Stimulated activated CD4-positive, alpha-beta T cell treated with anti-CD3 and anti-CD28 coated beads, Interleukin-12 subunit alpha, Interleukin-12 subunit beta, amount 100 ng/mL, for 4 hours (primary cell): ENCODE data around the gene MICAL3.
"Not testable (repeated sequence)": the region's sequence is repeated elsewhere in the genome, so short reads cannot be mapped to it uniquely, and the experiment has no call there.

ENCODE experiments used
- DNase-seq: peaks from one replicate; pipeline ENCODE4 v3.0.0-alpha.2; 2020

Gene MICAL3

DNA sequence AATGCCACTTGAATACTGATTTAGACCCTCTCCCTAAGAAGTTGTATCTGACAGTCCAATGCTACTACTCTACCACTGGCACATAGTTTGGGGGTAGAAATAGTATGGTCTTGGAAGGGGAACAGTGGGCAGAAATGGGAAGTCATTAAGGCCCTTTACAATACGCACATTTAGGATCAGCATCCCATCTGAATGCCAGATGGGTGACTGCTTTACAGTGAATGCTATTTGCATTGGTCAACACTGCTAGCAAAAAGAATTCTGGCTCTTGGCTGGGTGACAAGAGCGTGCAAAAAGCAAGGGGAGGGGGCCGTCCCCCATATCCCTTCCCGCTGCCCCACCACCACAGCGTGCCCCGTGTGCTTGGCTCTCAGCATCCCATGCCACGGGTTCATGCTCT lies 145.4 kb downstream of the MICAL3 start:
- no peak for DNase-seq

DNA sequence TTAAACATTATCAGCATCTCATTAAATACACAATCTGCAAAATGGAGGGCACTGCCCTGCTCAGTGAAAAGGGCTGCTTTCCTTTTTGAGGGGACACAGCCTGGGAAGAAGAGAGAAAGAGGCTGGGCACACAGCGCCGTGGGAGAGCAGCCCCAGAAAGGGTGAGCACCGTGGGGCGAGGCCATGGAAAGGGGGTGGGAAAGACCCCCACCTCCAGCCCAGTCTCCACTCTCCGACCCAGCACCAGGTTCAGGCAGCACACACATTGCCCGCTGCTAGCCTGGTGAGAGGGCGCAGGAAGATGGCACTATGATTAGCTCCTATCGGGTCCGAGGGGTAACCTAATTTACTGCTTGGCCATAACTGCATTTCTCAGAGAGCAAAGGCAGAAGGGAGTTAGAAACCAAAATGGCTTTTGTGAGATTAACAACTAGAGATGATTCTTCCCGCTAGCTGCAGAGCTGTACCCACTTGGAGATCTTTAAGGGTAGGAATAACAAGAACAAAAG lies 146.1 kb downstream of the MICAL3 start:
- DNase-seq = no peak

- DNase-seq = not testable (repeated sequence)
Measured at GRCh38 chr22:17876878-17877855, 147.2 kb downstream of the MICAL3 start.

DNA sequence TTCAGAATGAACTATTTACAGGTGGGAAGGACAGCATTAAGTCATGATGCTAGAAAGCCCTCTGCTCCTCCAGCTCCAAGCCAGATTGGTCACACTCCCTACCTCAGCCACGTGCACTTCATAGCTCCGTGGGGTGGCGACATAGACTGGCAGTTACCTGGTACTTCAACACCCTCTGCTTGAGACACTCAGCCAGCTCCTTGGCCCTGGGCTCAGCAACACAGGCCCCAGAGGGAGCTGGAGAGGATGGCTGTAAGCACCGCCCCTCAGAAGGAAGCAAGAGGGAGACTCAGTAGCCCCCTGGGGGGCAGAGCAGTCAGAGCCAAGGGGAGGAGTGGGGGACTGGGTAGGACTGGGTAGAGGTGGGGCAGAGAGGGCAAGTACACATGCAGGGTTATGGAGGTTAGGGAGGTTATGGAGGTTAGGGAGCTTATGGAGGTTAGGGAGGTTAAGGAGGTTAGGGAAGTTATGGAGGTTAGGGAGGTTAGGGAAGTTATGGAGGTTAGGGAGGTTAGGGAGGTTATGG lies 148.0 kb downstream of the MICAL3 start:
- DNase-seq = no peak

DNA sequence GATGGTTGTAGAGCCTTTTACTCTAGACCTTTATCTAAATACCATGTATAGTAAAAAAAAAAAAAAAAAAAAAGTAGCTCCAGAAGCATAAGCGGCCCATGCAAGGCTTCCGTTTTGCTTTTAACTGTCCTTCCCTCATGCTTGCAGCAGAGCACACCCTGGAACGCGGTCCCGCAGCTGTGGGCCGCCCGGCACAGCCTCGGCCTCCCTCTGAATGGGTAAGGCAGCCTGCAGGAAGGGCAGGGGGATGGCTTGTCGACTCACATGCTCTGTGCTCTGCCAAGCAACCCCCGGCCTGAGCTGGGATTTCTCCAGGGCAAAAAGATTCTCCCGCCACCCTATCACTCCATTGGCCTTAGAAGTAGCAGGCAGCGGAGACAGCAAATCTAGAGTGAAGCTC lies 148.7 kb downstream of the MICAL3 start:
- no peak for DNase-seq

- no peak for DNase-seq
Measured at GRCh38 chr22:17875156-17875555, 149.2 kb downstream of the MICAL3 start.

- DNase-seq = no peak
Measured at GRCh38 chr22:17874231-17874905, 150.0 kb downstream of the MICAL3 start.

DNA sequence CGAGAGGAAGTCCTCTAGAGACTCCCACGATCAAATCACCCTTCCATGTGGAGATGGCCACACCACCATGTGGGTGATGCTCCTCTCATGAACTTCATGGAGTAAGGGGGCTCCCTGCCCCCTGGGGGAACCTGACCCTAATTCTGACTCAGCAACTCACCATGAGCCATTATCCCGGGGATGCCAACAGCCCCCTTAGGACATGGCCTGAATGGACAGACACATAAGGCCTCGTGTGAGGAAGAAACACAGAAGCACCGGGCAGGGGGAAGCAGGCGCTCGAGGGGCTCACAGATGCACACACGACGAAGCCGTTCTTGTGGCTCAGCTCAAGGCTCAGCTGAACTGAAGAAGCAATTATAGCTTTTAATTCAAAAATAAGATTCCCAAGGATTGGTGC lies 150.6 kb downstream of the MICAL3 start:
- DNase-seq = no peak

- DNase-seq = no peak
Measured at GRCh38 chr22:17873116-17873515, 151.2 kb downstream of the MICAL3 start.

GRCh38 chr22:17872471-17872870 lies 151.9 kb downstream of the MICAL3 start:
- no peak for DNase-seq

- no peak for DNase-seq
Measured at GRCh38 chr22:17871726-17872458, 152.5 kb downstream of the MICAL3 start.

DNA sequence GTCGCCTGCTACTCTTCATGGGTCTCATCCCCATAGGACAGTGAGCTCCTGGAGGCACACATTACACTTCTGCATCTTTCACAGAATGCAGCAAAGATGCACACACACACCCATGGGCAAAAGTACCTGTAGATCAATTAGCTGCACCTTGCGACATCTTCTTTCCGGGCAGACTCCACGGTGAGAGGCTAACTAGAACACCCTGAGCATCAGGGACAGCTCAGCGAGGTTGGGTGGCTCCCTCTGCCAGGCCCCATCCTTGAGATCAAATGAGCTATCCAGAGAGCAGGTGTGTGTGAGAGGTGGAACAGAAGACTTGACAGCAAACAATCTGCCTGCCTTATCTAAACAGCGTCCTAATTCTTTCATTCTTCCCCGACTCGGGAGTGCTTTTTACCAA lies 154.0 kb downstream of the MICAL3 start:
- DNase-seq = no peak

DNA sequence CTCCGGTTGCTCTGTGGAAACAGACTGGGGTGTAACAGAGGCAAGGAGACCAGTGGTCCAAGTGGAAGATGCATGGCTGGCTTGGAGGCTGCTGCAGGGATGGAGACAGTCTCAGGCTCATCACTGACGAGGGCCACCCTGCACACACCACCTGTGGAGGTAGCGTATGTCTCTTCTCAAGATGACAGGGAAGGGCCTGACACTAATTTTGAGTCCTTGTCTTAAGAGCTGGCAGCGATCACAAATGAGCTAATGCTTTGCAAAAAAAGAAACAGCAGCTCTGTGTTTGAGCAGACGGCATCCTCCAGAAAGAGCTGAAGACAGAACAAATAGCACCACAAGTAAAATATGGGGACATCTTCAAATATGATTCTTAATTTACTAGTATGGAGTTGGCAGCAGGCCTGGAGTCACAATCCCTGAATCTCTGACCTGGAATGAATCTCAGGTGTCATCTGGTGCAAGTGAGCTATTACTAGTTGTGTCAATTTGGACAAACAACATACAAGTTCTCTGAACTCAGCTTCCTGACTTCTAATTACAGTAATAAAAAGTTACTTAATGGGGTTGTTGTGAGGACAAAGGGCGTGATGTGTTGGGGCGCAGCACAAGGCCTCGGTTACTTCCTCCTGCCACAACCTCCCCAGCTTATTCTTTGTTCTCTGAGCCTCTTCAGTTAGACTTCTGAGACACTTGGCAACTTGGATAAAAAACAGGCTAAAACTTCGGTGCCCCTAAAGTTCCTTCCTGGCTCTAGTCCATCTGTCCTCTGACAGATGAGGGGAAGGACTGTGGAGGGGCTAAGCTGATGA lies 154.9 kb downstream of the MICAL3 start:
- no peak for DNase-seq

DNA sequence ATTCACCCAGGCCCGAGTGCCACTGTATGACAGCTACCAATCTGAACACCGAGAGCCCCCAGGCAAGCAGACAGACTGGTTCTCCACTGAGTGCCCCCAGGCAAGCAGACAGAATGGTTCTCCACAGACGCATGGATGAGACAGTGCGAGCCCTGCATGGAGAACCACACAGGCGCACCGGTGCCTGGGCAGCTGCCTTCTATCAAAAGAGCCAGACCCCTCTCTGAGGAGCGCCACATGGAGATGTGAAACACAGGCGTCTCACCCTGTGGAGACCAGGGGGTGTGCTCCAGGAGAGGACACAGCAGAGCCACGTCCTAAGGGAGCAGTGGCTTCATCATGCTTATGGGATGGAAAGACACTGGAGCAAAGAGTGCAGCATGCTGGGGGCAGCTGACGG lies 155.6 kb downstream of the MICAL3 start:
- DNase-seq = no peak

DNA sequence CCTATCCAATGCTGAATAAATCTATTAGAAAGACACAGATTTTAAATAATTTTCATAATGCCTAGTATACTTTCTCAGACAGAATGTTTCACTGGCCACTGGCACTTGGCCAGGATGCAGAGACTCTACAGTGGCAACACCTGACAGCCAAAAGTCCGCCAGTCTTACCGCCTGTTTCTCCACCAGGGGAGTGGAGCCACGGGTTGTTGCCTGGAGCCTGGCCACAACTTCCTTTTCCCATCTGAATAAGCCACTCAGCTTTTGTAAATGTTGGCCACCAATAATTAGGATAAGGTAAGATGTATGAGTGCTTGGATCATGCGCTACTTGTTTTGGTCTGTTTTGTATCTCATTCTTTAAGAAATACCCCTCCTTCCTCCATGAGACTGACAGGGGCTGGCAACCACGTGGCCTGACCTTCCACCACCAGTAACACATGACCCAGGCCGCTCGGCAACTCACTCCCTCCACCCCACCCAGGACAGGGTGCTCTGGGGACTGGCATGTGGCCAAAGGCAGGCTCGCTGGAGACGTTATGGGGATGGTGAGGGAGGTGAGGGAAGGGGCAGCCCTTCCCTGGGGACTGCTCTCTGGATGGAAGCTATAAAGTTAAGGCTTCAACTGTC lies 157.1 kb downstream of the MICAL3 start:
- no peak for DNase-seq

GRCh38 chr22:17866621-17867020 lies 157.7 kb downstream of the MICAL3 start:
- no peak for DNase-seq

DNA sequence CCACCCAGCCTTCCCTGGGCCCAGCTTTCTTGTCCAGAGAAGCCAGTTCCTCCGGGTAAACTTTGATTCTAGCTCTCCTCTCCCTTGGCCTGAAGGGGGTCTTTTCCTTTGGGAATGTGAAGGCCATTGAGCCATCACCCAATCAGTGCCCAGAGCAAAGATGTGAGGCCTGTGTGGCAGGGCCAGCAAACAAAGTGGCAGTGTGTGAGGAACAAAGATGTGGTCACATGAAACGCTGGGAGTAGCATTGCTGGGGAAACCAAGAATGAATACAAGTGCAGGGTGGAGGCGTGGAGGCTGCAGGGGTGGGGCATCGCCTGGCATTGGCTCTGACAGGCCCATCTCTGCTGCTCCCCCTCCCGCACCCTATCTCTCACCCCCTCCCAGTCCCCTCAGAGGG lies 158.2 kb downstream of the MICAL3 start:
- DNase-seq = no peak

GRCh38 chr22:17865183-17866055 lies 158.9 kb downstream of the MICAL3 start:
- DNase-seq = no peak

GRCh38 chr22:17864398-17865182 lies 159.8 kb downstream of the MICAL3 start:
- DNase-seq = no peak
